Transverse colon (tissue), 4 donors: ENCODE data around the gene SPTA1.

Source experiments
- EP300 ChIP-seq: sonication (generic); formaldehyde crosslinking; IDR thresholded peaks from one replicate; pipeline ENCODE4 v1.6.1; 2017; ENCODE audit warnings: antibody characterized with exemption, low read depth
- POLR2A ChIP-seq: fragments of 450-650 bp; IDR thresholded peaks from one replicate; pipeline ENCODE4 v1.6.1; 2016; ENCODE audit warnings: antibody characterized with exemption, mild to moderate bottlenecking, moderate library complexity
- POLR2AphosphoS5 ChIP-seq, 3 donors: sonication (generic); formaldehyde crosslinking; IDR thresholded peaks; one replicate each; pipeline ENCODE4 v1.6.1; 2016; ENCODE audit warnings: antibody characterized with exemption in 3 of 3
- TF ChIP-seq, protein P1 (sequence below), 5 experiments: fragments of 200-600 bp in 3 of 5; fragments of 450-650 bp in 2 of 5; sonication (generic) in 3 of 5; IDR thresholded peaks; 1 replicate in 2 of 5; 2 replicates in 3 of 5; pipeline ENCODE4 v1.5.1; 2016 to 2017; ENCODE audit warnings: antibody characterized with exemption in 5 of 5, inconsistent platforms in 3 of 5, mild to moderate bottlenecking in 2 of 5, moderate library complexity in 1 of 5

DNA sequence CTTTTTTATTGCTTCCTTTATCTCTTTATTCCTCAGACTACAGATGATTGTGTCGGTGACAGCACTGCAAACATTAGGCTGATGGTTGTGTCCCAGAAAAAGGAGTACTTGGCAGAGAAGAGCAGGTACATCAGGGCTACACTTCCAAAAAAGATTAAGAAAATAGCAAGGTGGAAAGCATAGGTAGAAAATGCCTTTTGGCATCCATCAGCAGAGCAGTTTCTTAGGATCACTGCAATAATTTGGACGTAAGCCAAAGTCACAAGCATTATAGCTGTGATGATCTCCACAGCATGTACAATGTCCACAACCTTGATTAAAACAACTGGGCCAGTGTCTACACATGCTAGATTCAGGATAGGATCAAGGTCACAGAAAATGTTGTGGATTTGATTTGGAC lies 8.1 kb upstream of the SPTA1 start:
- TF ChIP-seq, protein P1, sequence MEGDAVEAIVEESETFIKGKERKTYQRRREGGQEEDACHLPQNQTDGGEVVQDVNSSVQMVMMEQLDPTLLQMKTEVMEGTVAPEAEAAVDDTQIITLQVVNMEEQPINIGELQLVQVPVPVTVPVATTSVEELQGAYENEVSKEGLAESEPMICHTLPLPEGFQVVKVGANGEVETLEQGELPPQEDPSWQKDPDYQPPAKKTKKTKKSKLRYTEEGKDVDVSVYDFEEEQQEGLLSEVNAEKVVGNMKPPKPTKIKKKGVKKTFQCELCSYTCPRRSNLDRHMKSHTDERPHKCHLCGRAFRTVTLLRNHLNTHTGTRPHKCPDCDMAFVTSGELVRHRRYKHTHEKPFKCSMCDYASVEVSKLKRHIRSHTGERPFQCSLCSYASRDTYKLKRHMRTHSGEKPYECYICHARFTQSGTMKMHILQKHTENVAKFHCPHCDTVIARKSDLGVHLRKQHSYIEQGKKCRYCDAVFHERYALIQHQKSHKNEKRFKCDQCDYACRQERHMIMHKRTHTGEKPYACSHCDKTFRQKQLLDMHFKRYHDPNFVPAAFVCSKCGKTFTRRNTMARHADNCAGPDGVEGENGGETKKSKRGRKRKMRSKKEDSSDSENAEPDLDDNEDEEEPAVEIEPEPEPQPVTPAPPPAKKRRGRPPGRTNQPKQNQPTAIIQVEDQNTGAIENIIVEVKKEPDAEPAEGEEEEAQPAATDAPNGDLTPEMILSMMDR (IDR thresholded peaks at IDR 0.05), result no peak
- TF ChIP-seq POLR2AphosphoS5 (IDR thresholded peaks at IDR 0.05) (no peak), POLR2A (no peak), EP300 (no peak)
